Posterior vena cava (tissue), 2 donors: ENCODE results near the gene SPANXN3. TPM values are rescaled to one million over a fixed set of nuclear protein-coding genes. Genes with fewer than 3 reads are reported as not detected.
"Not testable (repeated sequence)": the region's sequence is repeated elsewhere in the genome, so short reads cannot be mapped to it uniquely, and the experiment has no call there.

ENCODE experiments used
- DNase-seq: peaks from one replicate; pipeline ENCODE4 v3.0.0-alpha.2; 2020; ENCODE audit warnings: low spot score
- intact Hi-C, 2 donors: fragments of 100-400 bp; cut with DNase I; formaldehyde crosslinking; loops; one replicate each; pipeline versions ENCODE4 v1.14.1 to v1.14.2; 2022 to 2023
- long read RNA-seq, 2 donors: library from polyadenylated mRNA; unstranded; transcript quantifications; one replicate each; pipeline ENCODE4 v2.0.0, GENCODE V29; 2020 to 2021
- total RNA-seq, 2 donors: library from RNA; stranded (reverse); fragmentation: NEBNext Ultra II Directional; extraction: Animal tissue kit (Norgen Biotek cat#: 25700); gene quantifications; one replicate each; pipeline ENCODE4 v1.2.1, GENCODE V29; 2021
- donor health status: DM: yes; HTN: yes; CAD: no.
- donor health status: DM: yes; HTN: yes; CAD: no.

SPANXN3 gene, protein sequence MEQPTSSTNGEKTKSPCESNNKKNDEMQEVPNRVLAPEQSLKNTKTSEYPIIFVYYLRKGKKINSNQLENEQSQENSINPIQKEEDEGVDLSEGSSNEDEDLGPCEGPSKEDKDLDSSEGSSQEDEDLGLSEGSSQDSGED
- not detected for total RNA-seq
- long read RNA-seq, donor 1: 0 reads
- long read RNA-seq, donor 2: 0 reads

DNA sequence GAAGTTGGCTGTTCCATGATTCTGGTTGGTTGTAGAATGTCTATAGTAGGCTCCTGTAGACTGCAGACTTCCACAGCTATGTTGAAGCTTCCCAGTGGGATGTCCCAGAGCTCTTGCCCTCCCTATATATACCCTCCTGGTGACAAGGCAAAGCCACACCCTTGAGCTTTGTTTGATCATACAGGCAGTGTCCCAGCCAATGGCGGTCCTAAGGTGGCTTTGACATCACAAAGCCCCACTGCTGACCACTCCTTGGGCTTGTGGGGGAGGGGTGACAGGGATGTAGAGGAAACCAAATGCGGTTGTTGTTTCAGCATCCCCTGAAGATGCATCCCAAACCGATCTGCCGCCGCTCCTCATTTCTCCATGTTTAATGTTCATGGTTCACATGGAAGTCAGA is at the start of gene SPANXN3:
Gene SPANXN3 (minus strand): TSS at position 101 of the 400 bp plus-strand sequence. CDS start 84 bp downstream, at position 17.
- intact Hi-C loops, DNase-seq: not testable (repeated sequence)

DNA sequence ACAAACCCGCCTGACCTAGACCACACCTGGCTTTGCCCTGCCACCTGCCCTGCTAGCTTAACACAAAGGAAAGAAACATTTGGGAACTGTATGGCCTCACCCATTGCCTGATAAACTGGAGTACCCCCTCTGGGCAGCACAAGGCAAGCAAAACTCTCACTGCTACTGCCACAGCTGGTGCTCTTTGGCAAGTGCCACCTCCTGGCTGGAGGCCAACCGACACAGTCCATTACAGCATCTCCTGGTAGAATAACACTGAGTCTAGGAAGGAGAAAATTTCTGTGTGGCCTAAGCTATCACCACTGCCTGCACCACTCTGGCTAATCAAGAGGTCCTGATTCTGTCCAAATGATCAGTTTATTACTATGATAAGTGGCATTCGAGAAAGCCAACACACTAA is 18.9 kb upstream of the SPANXN3 start:
- intact Hi-C loops: no loop called here
- DNase-seq: no peak

DNA sequence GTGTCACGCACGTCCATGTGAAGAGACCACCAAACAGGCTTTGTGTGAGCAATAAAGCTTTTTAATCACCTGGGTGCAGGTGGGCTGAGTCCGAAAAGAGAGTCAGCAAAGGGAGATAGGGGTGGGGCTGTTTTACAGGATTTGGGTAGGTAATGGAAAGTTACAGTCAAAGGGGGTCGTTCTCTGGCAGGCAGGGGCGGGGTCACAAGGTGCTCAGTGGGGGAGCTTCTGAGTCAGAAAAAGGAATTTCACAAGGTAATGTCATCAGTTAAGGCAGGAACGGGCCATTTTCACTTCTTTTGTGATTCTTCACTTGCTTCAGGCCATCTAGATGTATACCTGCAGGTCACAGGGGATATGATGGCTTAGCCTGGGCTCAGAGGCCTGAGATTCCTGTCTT is 15.1 kb downstream of the SPANXN3 start:
- intact Hi-C loops, DNase-seq: not testable (repeated sequence)

DNA sequence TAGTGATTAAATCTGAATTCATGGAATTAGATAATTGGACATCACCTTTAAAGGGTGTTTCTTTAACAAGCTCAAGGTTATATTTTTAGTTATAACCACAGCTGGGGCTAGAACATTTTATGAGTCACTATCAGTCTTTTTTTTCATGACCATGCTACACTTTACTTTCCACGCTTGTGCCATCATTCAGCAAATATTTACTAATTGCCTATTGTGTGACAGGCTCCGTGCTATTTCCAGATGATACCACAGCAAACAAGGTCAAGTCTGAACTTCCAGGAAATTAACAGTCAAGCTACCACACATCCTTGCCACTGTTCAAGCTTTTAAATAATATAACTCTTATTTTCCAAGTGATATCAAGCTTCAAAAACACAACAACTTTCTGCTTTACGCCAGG is 16.5 kb downstream of the SPANXN3 start:
- intact Hi-C loops: no loop called here
- no peak for DNase-seq

DNA sequence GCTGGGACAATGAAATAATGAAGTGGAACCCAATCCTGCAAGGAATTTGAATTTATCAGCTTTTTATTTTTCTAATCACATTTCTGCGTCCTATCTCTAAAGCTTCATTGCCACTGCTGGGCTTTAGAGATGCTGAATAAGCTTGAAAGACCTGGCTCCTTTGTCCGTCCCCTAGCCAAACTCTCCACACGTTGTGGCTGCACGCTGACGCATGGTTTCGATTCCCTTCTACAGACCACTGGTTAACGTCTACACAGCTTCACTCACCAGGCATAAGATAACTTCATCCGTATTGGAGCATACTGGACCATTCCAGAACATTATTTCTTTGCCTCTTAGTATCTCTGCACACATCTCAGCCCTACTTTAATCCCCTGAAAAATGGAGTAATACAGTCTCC is 31.2 kb downstream of the SPANXN3 start:
- intact Hi-C loops: no loop called here
- no peak for DNase-seq

DNA sequence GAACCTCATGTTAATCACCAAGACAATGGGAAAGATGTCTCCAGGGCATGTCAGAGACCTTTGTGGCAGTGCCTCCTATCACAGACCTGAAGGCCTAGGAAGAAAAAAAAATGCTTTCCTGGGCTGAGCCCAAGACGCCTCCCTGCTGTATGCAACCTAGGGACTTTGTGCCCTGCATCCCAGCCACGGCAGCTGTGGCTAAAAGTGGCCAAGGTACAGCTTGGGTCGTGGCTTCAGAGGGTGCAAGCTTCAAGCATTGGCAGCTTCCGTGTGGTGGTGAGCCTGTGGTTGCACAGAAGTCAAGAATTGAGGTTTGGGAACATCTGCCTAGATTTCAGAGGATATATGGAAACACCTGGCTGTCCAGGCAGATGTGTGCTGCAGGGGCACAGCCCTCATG is 40.5 kb downstream of the SPANXN3 start:
- DNase-seq: no peak
- intact Hi-C loops: no loop called here

DNA sequence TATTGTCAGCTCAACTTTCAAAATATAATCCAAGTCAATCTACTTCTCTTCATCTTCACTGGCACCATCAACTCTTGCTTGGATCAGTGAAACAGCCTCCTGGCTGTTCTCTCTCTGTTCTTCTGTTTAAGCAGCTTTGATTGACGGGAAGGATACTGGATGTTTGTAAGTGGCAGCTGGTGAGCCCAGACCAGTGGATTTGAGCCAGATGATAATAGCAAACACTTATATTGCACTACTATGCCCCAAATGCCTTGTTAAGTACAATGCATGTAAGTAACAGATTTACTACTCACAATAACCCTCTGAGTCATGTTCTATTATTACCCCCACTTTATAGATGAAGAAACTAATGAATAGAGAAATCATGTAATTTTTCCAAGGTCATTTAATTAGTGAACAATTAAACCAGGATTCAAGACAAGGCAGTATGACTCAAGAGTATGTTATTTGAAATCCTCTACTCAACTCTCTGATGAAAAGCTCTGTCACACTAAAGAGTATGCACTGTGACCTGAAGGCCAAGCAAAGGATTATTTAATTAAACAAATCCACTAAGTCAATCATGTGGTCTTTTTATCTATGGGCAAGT is 44.8 kb downstream of the SPANXN3 start:
- intact Hi-C loops: no loop called here
- DNase-seq: no peak

DNA sequence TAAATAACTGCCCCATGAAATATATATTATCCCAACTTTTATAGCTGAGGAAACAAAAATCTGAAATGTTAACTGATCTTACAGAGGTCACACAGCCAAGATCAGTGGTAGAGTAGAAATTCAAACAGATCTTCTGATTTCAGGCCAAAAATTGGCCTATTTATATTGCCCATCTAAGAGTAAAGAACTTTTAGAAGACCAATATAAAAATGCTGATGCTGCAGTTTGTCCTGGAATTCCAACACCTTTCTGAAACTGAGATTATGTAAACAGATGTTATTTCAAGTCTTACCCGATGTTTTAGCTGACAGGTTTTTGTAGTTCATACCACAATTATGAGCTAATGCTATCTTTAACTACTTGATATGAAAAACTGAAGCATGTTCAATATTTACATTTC is 51.1 kb downstream of the SPANXN3 start:
- intact Hi-C loops: no loop called here
- DNase-seq: no peak

DNA sequence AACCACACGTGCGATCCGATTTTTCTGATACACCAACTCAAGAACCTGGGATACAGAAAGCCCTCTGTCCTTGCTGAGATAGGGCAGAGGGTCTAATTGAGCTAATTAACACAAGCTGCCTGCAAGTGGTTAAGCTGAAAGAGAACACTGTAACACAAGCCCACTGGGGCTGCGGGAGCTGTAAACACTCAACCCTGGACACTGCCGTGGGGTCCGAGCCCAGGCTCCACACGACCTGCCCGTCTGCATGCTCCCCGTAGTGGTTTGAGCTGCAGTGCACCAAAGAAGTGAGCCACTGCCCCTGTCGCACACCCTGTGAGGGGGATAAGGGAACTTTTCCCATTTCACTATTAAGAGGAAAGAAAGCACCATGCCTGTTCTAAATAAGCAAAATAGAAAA is 54.6 kb downstream of the SPANXN3 start:
- intact Hi-C loops: no loop called here
- no peak for DNase-seq

DNA sequence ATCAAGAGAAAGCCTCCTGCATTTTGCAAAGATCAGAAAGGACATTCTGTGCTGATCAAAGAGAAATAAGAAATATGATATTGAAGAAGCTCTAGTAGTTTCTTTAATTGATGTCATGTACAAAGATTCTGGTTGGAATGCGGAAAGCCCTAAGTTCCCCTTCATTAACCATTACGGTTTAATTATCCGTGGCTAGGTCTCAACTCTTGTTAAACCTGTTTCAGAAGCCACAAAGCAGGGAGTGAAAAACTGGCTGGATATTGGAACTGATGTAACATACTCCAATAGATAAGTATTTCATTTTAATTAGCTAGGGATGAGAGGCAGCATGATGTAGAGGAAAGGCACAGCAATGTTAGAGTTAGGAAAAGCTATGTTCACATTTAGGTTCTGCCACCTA is 55.7 kb downstream of the SPANXN3 start:
- intact Hi-C loops: no loop called here
- no peak for DNase-seq

Other genes starting within 250 kb of the SPANXN3 start
- gene SLITRK4, start 118.6 kb upstream of the SPANXN3 start, total RNA-seq: 10 to 100 TPM in 1 of 2 donors, 1 to 10 TPM in 1; 4.2 to 13.2 TPM
- gene SPANXN2, start 203.3 kb upstream of the SPANXN3 start, total RNA-seq: not detected